Pancreas (tissue), 10 donors: ENCODE measurements around the gene UTS2. TPM values are rescaled to one million over a fixed set of nuclear protein-coding genes. Genes with fewer than 3 reads are reported as not detected.
A peak's percentile ranks its signal among the peaks of the same experiment; 100 is the strongest.

Experiments
- ATAC-seq, 4 donors: fragments of 200-7000 bp; cut with Tn5 transposase; one replicate each; pipeline versions ENCODE4 v1.8.0 to v1.9.1; 2020; ENCODE audit warnings: mild to moderate bottlenecking in 4 of 4, moderate library complexity in 4 of 4
- DNase-seq, 6 donors: peaks; one replicate each; pipeline ENCODE4 v3.0.0-alpha.2; 2020
- FAIRE-seq: peaks from 2 replicates; lab custom pipeline; 2012; peaks lifted over from hg19 to GRCh38; lab: Jason Lieb, UNC
- H3K27ac ChIP-seq, 4 donors: fragments of 200-600 bp; sonication (generic); 1 replicate in 3 of 4; 2 replicates in 1 of 4; pipeline versions ENCODE4 v1.5.0 to v1.8.0; 2020
- H3K27me3 ChIP-seq, 4 donors: fragments of 200-600 bp; one replicate each; pipeline ENCODE4 v1.8.0; 2021
- H3K36me3 ChIP-seq, 3 donors: fragments of 200-600 bp; sonication (generic) in 1 of 3; one replicate each; pipeline versions ENCODE4 v1.5.0 to v1.8.0; 2020 to 2021
- H3K4me1 ChIP-seq, 3 donors: fragments of 200-600 bp; one replicate each; pipeline ENCODE4 v1.8.0; 2021
- H3K4me3 ChIP-seq, 4 donors: fragments of 200-600 bp; sonication (generic) in 2 of 4; one replicate each; pipeline versions ENCODE4 v1.5.0 to v1.8.0; 2020 to 2021
- H3K9me3 ChIP-seq, 4 donors: fragments of 200-600 bp; one replicate each; pipeline ENCODE4 v1.8.0; 2021
- CTCF ChIP-seq, 4 donors: fragments of 200-600 bp; sonication (generic) in 3 of 4; IDR thresholded peaks; one replicate each; pipeline versions ENCODE4 v1.5.0 to v1.8.0; 2021; ENCODE audit warnings: antibody characterized with exemption in 4 of 4
- WGBS, 2 donors: extraction: QIAGEN DNeasy Blood & Tissue Kit; methylation state at CpG; one replicate each; pipeline ENCODE4 v1.1.7; 2013; 5-methylcytosine and 5-hydroxymethylcytosine counted together
- intact Hi-C, 3 donors: fragments of 100-400 bp; cut with DNase I; formaldehyde crosslinking; loops; one replicate each; pipeline versions ENCODE4 v1.11.1 to v1.14.2; 2022
- polyA plus RNA-seq, 2 donors: library from polyadenylated mRNA; stranded (reverse); fragments of 200-250 nt; gene quantifications; one replicate each; pipeline ENCODE4 v1.2.3, GENCODE V29; 2013
- total RNA-seq, 6 donors: library from RNA; stranded (reverse); fragmentation: NEBNext Ultra II Directional in 4 of 6; extraction: Animal tissue kit (Norgen Biotek cat#: 25700) in 4 of 6; gene quantifications; one replicate each; pipeline versions ENCODE4 v1.2.1 to v1.2.4, GENCODE V29; 2021 to 2023
- donor health status: healthy with polysubstance abuse.
- donor health status: DM: no; HTN: no; CAD: no; lungs with moderate emphysema.
- donor health status: DM: no; HTN: no; CAD: no.
- donor health status: control.
- donor health status: control.
- donor health status: Bipolar disorder and iron deficiency.
- donor health status: DM: yes; HTN: yes; CAD: no.
- donor health status: DM: no; HTN: no; CAD: no.
- donor health status: DM: no; HTN: no; CAD: no.
- donor health status: DM: yes; HTN: yes; CAD: no.

The UTS2 gene
- total and polyA plus RNA-seq, 8 donors, result 0.09 TPM; not detected in 7

GRCh38 chr1:7893529-7894180 is 40.8 kb upstream of the UTS2 start:
- DNase-seq (no peak), ATAC-seq (no peak), FAIRE-seq (no peak)
- H3K9me3 ChIP-seq, result no peaks in the 10 kb centered on the region
- intact Hi-C loops, result no loop called here
- WGBS, 2 donors, result 71 to 80% methylated on average over 13 of the region's 13 CpGs
- H3K4me1 ChIP-seq, result no peaks in the 10 kb centered on the region
- no peak overlapping the region for H3K4me3 ChIP-seq
- no peaks in the 10 kb centered on the region for H3K27me3 ChIP-seq
- no peak for TF ChIP-seq CTCF (IDR thresholded peaks at IDR 0.05)
- no peak overlapping the region for H3K27ac ChIP-seq
- no peaks in the 10 kb centered on the region for H3K36me3 ChIP-seq

GRCh38 chr1:7891804-7892203 is 38.9 kb upstream of the UTS2 start:
- FAIRE-seq (no peak), ATAC-seq (no peak), DNase-seq (no peak)
- TF ChIP-seq CTCF (IDR thresholded peaks at IDR 0.05), result no peak
- Histone ChIP-seq H3K27me3 (no peaks in the 10 kb centered on the region), H3K4me3 (no peak overlapping the region), H3K27ac (no peak overlapping the region), H3K36me3 (no peaks in the 10 kb centered on the region), H3K4me1 (no peaks in the 10 kb centered on the region), H3K9me3 (no peaks in the 10 kb centered on the region)
- intact Hi-C loops, result no loop called here
- WGBS, 2 donors, result 50 to 61% methylated on average over 9 of the region's 9 CpGs

GRCh38 chr1:7890853-7891252 is 38.0 kb upstream of the UTS2 start:
- no peaks in the 10 kb centered on the region for H3K9me3 ChIP-seq
- H3K4me1 ChIP-seq, result no peaks in the 10 kb centered on the region
- H3K36me3 ChIP-seq, result no peaks in the 10 kb centered on the region
- no peak overlapping the region for H3K27ac ChIP-seq
- ATAC-seq (no peak), FAIRE-seq (no peak), DNase-seq (no peak)
- 97 to 100% methylated on average over 2 of the region's 2 CpGs for WGBS, 2 donors
- intact Hi-C loops, result no loop called here
- H3K4me3 ChIP-seq, result no peak overlapping the region
- TF ChIP-seq CTCF (IDR thresholded peaks at IDR 0.05), result no peak
- H3K27me3 ChIP-seq, result no peaks in the 10 kb centered on the region

GRCh38 chr1:7888248-7889081 is 35.6 kb upstream of the UTS2 start:
- H3K4me1 ChIP-seq, result no peaks in the 10 kb centered on the region
- H3K27me3 ChIP-seq, result no peaks in the 10 kb centered on the region
- DNase-seq (no peak), ATAC-seq (no peak), FAIRE-seq (no peak)
- no peaks in the 10 kb centered on the region for H3K9me3 ChIP-seq
- intact Hi-C loops, result no loop called here
- H3K36me3 ChIP-seq, result no peaks in the 10 kb centered on the region
- no peak for TF ChIP-seq CTCF (IDR thresholded peaks at IDR 0.05)
- no peak overlapping the region for H3K4me3 ChIP-seq
- H3K27ac ChIP-seq, result no peak overlapping the region
- WGBS, 2 donors, result 77 to 86% methylated on average over 9 of the region's 9 CpGs

- Histone ChIP-seq H3K9me3 (no peaks in the 10 kb centered on the region), H3K4me3 (peak overlapping the region in 1 of 4 donors; percentile 32), H3K4me1 (no peaks in the 10 kb centered on the region), H3K27ac (peak overlapping the region in 2 of 4 donors; percentile 35 to 66), H3K27me3 (no peaks in the 10 kb centered on the region), H3K36me3 (no peaks in the 10 kb centered on the region)
- DNase-seq (no peak), ATAC-seq (peak in 3 of 4 donors; percentile 46 to 70 (median 54)), FAIRE-seq (no peak)
- no peak for TF ChIP-seq CTCF (IDR thresholded peaks at IDR 0.05)
- WGBS, 2 donors, result 41 to 42% methylated on average over 7 of the region's 7 CpGs
- intact Hi-C loops, result no loop called here
These were observed 33.5 kb upstream of the UTS2 start for GRCh38 chr1:7886405-7886745.
